ENCODE measurements around the gene PAFAH1B1.

The PAFAH1B1 gene

GRCh38 chr17:2708585-2709182 is 115.2 kb downstream of the PAFAH1B1 start:
- Histone ChIP-seq H3K36me3 (ENCODE audit: control insufficient read depth in 2 of 2, insufficient read depth in 2 of 2, low read length in 2 of 2) (peaks cover 6% of the 10 kb centered on the region in 2 donors), H3K27me3 (ENCODE audit: control insufficient read depth in 2 of 2, insufficient read depth in 2 of 2, low read length in 2 of 2) (no peaks in the 10 kb centered on the region), H3K9me3 (ENCODE audit: control insufficient read depth in 2 of 2, low read length in 2 of 2) (no peaks in the 10 kb centered on the region), H3K4me1 (ENCODE audit: control insufficient read depth in 2 of 2, insufficient read depth in 2 of 2, low read length in 2 of 2) (peaks cover 39 to 40% of the 10 kb centered on the region in 2 donors), H3K27ac (ENCODE audit: low read depth in 2 of 2, low read length in 2 of 2) (peak overlapping the region; percentile 88 to 89), H3K4me3 (ENCODE audit: low read length in 2 of 2) (peak overlapping the region; percentile 19 to 60), H3K9ac (ENCODE audit: low read depth in 1 of 2, low read length in 2 of 2) (peak overlapping the region; percentile 56 to 91)

GRCh38 chr17:2709183-2709661 is 115.8 kb downstream of the PAFAH1B1 start:
- no peaks in the 10 kb centered on the region for H3K27me3 ChIP-seq (ENCODE audit: control insufficient read depth in 2 of 2, insufficient read depth in 2 of 2, low read length in 2 of 2)
- H3K4me1 ChIP-seq (ENCODE audit: control insufficient read depth in 2 of 2, insufficient read depth in 2 of 2, low read length in 2 of 2), result peaks cover 39 to 40% of the 10 kb centered on the region in 2 donors
- peaks cover under 1% of the 10 kb centered on the region in 2 donors for H3K36me3 ChIP-seq (ENCODE audit: control insufficient read depth in 2 of 2, insufficient read depth in 2 of 2, low read length in 2 of 2)
- peak overlapping the region; percentile 54 to 80 for H3K4me3 ChIP-seq (ENCODE audit: low read length in 2 of 2)
- peak overlapping the region; percentile 56 to 91 for H3K9ac ChIP-seq (ENCODE audit: low read depth in 1 of 2, low read length in 2 of 2)
- no peaks in the 10 kb centered on the region for H3K9me3 ChIP-seq (ENCODE audit: control insufficient read depth in 2 of 2, low read length in 2 of 2)
- H3K27ac ChIP-seq (ENCODE audit: low read depth in 2 of 2, low read length in 2 of 2), result peak overlapping the region; percentile 88 to 89

DNA sequence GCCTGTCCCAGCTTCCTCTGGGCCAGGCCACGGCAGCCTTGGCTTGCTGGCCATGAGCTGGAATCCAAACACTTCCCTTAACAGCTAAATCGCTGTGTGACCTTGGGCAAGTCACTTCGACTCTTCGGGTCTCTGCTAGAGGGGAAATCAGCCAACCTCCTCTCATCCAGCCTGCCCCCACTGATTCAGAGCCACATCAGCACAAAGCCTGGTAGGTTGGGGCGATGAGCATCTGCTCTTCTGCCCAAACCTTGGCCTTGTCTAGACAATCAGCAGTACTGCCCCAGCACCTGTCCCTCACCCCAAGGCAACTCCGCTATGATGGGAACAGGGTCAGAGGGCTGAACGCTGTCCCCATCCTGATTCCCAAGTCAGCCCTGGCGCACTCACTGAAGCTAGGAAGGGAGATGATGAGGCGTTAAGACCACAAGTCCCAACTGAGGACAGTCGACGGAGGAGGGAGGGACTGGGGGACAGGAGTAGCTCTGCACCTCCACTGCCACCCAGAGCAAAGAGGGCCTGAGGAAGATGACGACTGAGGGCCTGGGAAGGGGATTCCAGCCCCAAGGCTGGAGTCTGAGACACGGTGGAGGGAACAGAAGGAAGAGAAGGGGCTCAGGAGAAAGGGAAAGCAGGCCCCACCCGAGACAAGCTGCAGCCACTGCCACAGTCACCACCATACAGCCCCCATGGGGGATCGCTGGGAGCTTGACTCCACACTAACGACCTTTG is 116.8 kb downstream of the PAFAH1B1 start:
- Histone ChIP-seq H3K4me3 (ENCODE audit: low read length in 2 of 2) (peak overlapping the region; percentile 70 to 80), H3K9ac (ENCODE audit: low read depth in 1 of 2, low read length in 2 of 2) (peak overlapping the region; percentile 64 to 91), H3K27me3 (ENCODE audit: control insufficient read depth in 2 of 2, insufficient read depth in 2 of 2, low read length in 2 of 2) (no peaks in the 10 kb centered on the region), H3K27ac (ENCODE audit: low read depth in 2 of 2, low read length in 2 of 2) (peak overlapping the region; percentile 88 to 89), H3K4me1 (ENCODE audit: control insufficient read depth in 2 of 2, insufficient read depth in 2 of 2, low read length in 2 of 2) (peaks cover 39 to 40% of the 10 kb centered on the region in 2 donors), H3K9me3 (ENCODE audit: control insufficient read depth in 2 of 2, low read length in 2 of 2) (no peaks in the 10 kb centered on the region), H3K36me3 (ENCODE audit: control insufficient read depth in 2 of 2, insufficient read depth in 2 of 2, low read length in 2 of 2) (no peaks in the 10 kb centered on the region)

- no peaks in the 10 kb centered on the region for H3K9me3 ChIP-seq (ENCODE audit: control insufficient read depth in 2 of 2, low read length in 2 of 2)
- H3K36me3 ChIP-seq (ENCODE audit: control insufficient read depth in 2 of 2, insufficient read depth in 2 of 2, low read length in 2 of 2), result no peaks in the 10 kb centered on the region
- no peaks in the 10 kb centered on the region for H3K27me3 ChIP-seq (ENCODE audit: control insufficient read depth in 2 of 2, insufficient read depth in 2 of 2, low read length in 2 of 2)
- peak overlapping the region; percentile 88 to 89 for H3K27ac ChIP-seq (ENCODE audit: low read depth in 2 of 2, low read length in 2 of 2)
- H3K4me3 ChIP-seq (ENCODE audit: low read length in 2 of 2), result peak overlapping the region; percentile 70 to 80
- peak overlapping the region; percentile 64 to 91 for H3K9ac ChIP-seq (ENCODE audit: low read depth in 1 of 2, low read length in 2 of 2)
- H3K4me1 ChIP-seq (ENCODE audit: control insufficient read depth in 2 of 2, insufficient read depth in 2 of 2, low read length in 2 of 2), result peaks cover 39 to 40% of the 10 kb centered on the region in 2 donors
Measured at GRCh38 chr17:2710803-2711607, 117.6 kb downstream of the PAFAH1B1 start.

DNA sequence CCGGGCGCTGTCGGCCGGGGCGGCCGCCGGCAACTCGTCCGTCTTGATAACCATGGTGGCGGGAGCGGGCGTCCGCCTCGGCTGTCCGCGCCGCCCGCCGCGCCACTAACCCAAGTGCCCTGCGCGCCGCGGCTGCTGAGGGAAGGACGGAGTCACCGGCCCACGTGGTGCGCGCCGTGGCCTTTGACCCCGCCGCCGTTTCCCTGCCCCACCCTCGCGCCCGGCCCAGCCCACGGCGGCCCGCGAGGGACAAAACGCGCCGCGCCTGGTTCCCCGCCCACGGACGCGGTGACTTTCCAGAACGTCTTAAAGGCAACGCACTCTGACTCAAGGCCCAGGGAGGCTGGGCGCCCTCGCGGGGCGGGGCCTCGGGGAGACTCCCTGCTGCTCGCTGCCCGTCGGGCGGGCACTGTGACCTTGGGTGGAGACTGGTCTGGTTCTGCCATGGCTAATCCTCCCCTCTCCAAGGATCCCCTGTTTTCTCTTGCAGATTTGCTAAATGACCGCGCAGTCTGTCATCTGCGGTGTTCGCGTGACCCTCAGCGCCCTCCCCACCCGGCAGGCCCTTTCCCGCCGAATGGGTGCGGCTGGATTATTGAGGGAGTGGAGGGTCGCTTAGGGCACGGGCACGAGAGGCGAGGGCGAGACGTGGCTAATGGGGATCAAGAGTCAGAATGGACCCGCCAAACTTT is 118.3 kb downstream of the PAFAH1B1 start, which contains the start of gene CLUH:
Gene CLUH, minus strand, starts transcription at position 157 of the 692 bp plus-strand sequence. Its CDS starts 103 bp downstream, at position 54.
- Histone ChIP-seq H3K9ac (ENCODE audit: low read depth in 1 of 2, low read length in 2 of 2) (peak within 1 kb of the TSS; percentile 87 to 91), H3K27ac (ENCODE audit: low read depth in 2 of 2, low read length in 2 of 2) (peak within 1 kb of the TSS; percentile 89), H3K36me3 (ENCODE audit: control insufficient read depth in 2 of 2, insufficient read depth in 2 of 2, low read length in 2 of 2) (no peaks in the 10 kb centered on the region), H3K4me1 (ENCODE audit: control insufficient read depth in 2 of 2, insufficient read depth in 2 of 2, low read length in 2 of 2) (peaks cover 39 to 40% of the 10 kb centered on the region in 2 donors), H3K9me3 (ENCODE audit: control insufficient read depth in 2 of 2, low read length in 2 of 2) (no peaks in the 10 kb centered on the region), H3K4me3 (ENCODE audit: low read length in 2 of 2) (peak within 1 kb of the TSS; percentile 80 to 88), H3K27me3 (ENCODE audit: control insufficient read depth in 2 of 2, insufficient read depth in 2 of 2, low read length in 2 of 2) (no peaks in the 10 kb centered on the region)

DNA sequence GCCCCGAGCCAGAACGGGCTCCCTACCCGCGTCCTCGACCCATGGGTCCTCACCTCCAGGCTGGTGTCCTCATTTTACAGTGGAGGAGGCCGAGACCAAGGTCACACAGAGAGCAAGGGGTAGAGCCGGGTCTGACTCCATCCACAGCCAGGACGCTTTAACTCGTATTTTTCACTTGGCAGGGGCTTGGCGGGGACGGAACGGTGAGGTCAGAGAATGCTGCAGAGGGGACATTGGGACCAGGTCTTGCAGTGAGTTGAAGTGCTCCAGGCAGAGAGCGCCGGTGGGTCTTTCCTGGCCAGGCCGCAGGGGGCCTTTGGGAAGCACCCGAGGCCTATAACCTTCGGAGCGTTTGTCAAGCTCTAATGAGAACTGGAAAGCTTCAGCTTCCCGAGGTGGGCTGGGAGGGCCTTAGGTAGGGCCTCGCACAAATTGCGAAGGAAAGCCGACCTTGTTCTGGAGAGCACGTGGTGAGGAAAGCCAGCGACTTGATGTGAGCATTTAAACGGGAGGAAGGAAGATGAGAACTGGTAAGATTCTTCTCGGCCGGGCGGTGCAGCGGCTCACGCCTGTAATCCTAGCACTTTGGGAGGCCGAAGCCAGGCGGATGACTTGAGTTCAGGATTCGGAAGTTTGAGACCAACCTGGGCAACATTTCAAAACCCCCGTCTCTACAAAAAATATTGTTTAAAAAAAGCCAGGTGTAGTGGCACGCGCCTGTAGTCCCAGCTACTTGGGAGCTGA is 119.0 kb downstream of the PAFAH1B1 start:
- H3K9me3 ChIP-seq (ENCODE audit: control insufficient read depth in 2 of 2, low read length in 2 of 2), result no peaks in the 10 kb centered on the region
- H3K27ac ChIP-seq (ENCODE audit: low read depth in 2 of 2, low read length in 2 of 2), result peak overlapping the region; percentile 89
- peak overlapping the region; percentile 87 to 91 for H3K9ac ChIP-seq (ENCODE audit: low read depth in 1 of 2, low read length in 2 of 2)
- H3K4me3 ChIP-seq (ENCODE audit: low read length in 2 of 2), result peak overlapping the region; percentile 79 to 88
- H3K36me3 ChIP-seq (ENCODE audit: control insufficient read depth in 2 of 2, insufficient read depth in 2 of 2, low read length in 2 of 2), result no peaks in the 10 kb centered on the region
- H3K4me1 ChIP-seq (ENCODE audit: control insufficient read depth in 2 of 2, insufficient read depth in 2 of 2, low read length in 2 of 2), result peaks cover 39 to 40% of the 10 kb centered on the region in 2 donors
- no peaks in the 10 kb centered on the region for H3K27me3 ChIP-seq (ENCODE audit: control insufficient read depth in 2 of 2, insufficient read depth in 2 of 2, low read length in 2 of 2)

DNA sequence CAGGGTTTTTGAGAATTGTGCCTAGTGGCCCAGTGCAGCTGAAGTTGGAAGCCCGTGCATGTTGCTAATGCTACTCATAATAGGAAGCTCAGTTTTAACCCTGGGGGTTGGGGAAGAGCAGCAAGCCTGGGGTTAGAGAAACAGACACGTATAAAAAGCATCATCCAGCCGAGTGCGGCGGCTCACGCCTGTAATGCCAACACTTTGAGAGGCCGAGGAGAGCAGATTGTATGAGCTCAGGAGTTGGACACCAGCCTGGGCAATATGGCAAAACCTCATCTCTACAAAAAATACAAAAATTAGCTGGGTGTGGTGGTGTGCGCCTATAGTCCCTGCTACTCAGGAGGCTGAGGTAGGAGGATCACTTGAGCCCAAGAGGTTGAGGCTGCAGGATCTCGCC is 120.4 kb downstream of the PAFAH1B1 start:
- Histone ChIP-seq H3K27me3 (ENCODE audit: control insufficient read depth in 2 of 2, insufficient read depth in 2 of 2, low read length in 2 of 2) (no peaks in the 10 kb centered on the region), H3K4me3 (ENCODE audit: low read length in 2 of 2) (no peak overlapping the region), H3K4me1 (ENCODE audit: control insufficient read depth in 2 of 2, insufficient read depth in 2 of 2, low read length in 2 of 2) (peaks cover 28% of the 10 kb centered on the region in 2 donors), H3K36me3 (ENCODE audit: control insufficient read depth in 2 of 2, insufficient read depth in 2 of 2, low read length in 2 of 2) (no peaks in the 10 kb centered on the region), H3K9ac (ENCODE audit: low read depth in 1 of 2, low read length in 2 of 2) (no peak overlapping the region), H3K9me3 (ENCODE audit: control insufficient read depth in 2 of 2, low read length in 2 of 2) (no peaks in the 10 kb centered on the region), H3K27ac (ENCODE audit: low read depth in 2 of 2, low read length in 2 of 2) (no peak overlapping the region)

DNA sequence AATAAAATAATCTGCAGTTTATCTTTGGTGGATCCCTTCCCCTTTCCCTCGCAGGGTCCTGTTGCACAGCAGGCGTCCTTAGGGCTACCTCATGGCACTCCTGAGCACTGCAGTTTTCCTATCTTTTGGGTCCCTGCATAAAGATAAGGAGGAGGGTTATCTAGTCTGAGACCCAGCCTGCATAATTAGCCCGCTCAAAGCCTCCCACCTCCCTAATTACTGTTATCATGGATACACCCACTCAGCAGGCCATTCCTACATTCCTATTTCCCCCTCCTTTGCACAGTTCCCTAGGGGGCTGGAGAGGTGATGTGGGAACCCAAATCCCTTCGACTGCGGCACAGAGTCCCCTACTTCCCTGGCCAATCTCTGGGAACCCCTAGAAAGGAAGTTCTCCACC is 123.2 kb downstream of the PAFAH1B1 start:
- Histone ChIP-seq H3K9ac (ENCODE audit: low read depth in 1 of 2, low read length in 2 of 2) (no peak overlapping the region), H3K27me3 (ENCODE audit: control insufficient read depth in 2 of 2, insufficient read depth in 2 of 2, low read length in 2 of 2) (no peaks in the 10 kb centered on the region), H3K4me1 (ENCODE audit: control insufficient read depth in 2 of 2, insufficient read depth in 2 of 2, low read length in 2 of 2) (peaks cover 9 to 11% of the 10 kb centered on the region in 2 donors), H3K9me3 (ENCODE audit: control insufficient read depth in 2 of 2, low read length in 2 of 2) (no peaks in the 10 kb centered on the region), H3K27ac (ENCODE audit: low read depth in 2 of 2, low read length in 2 of 2) (no peak overlapping the region), H3K36me3 (ENCODE audit: control insufficient read depth in 2 of 2, insufficient read depth in 2 of 2, low read length in 2 of 2) (no peaks in the 10 kb centered on the region), H3K4me3 (ENCODE audit: low read length in 2 of 2) (no peak overlapping the region)

Data from mucosa of rectum (tissue), 2 donors.